Measurements from ENCODE around the gene TBCEL. TPM values are rescaled to one million over a fixed set of nuclear protein-coding genes. Genes with fewer than 3 reads are reported as not detected.

Gene TBCEL
- polyA plus RNA-seq, 3 donors = 24.3 to 25.9 (median 25.9) TPM

- DNase-seq (ENCODE audit: low read depth in 3 of 3, low spot score in 2 of 3) = no peak
Measured at GRCh38 chr11:121132211-121132976, 108.5 kb downstream of the TBCEL start.

GRCh38 chr11:121134741-121135312 is 110.9 kb downstream of the TBCEL start:
- no peak for DNase-seq (ENCODE audit: low read depth in 3 of 3, low spot score in 2 of 3)

- DNase-seq (ENCODE audit: low read depth in 3 of 3, low spot score in 2 of 3) = no peak
Measured at GRCh38 chr11:121137005-121137404, 113.1 kb downstream of the TBCEL start.

GRCh38 chr11:121138259-121138658 is 114.4 kb downstream of the TBCEL start:
- DNase-seq (ENCODE audit: low read depth in 3 of 3, low spot score in 2 of 3) = no peak

GRCh38 chr11:121140369-121140768 is 116.5 kb downstream of the TBCEL start:
- no peak for DNase-seq (ENCODE audit: low read depth in 3 of 3, low spot score in 2 of 3)

Other genes starting within 250 kb of the TBCEL start
- gene TECTA, start 77.1 kb downstream of the TBCEL start, polyA plus RNA-seq (ENCODE audit: insufficient read length in 3 of 3) = 1 to 10 TPM; 1.8 to 2.1 (median 1.9) TPM